CD4-positive, CD25-positive, alpha-beta regulatory T cell (primary cell): Measurements from ENCODE around the gene PODXL2. TPM values are rescaled to one million over a fixed set of nuclear protein-coding genes. Genes with fewer than 3 reads are reported as not detected.
"Not testable (repeated sequence)": the region's sequence is repeated elsewhere in the genome, so short reads cannot be mapped to it uniquely, and the experiment has no call there.

ENCODE experiments used
- ATAC-seq, 2 donors: fragments of 150-1000 bp; cut with Tn5 transposase; one replicate each; pipeline ENCODE4 v1.10.0; 2021; ENCODE audit warnings: low read depth in 2 of 2, moderate number of reproducible peaks in 2 of 2, moderate library complexity in 1 of 2
- DNase-seq, 3 donors: peaks; one replicate each; pipeline versions ENCODE4 v3.0.0 to v3.0.0-alpha.2; 2012 to 2022; ENCODE audit warnings: mixed read lengths in 1 of 3
- H3K27ac ChIP-seq: one replicate; pipeline ENCODE4 v1.7.0; 2013; ENCODE audit warnings: mild to moderate bottlenecking, low read length; ENCODE audit not compliant: insufficient read depth, poor library complexity, severe bottlenecking
- H3K27me3 ChIP-seq: one replicate; pipeline ENCODE4 v1.7.0; 2013; ENCODE audit warnings: low read length; ENCODE audit not compliant: control insufficient read depth, insufficient read depth
- H3K36me3 ChIP-seq: one replicate; pipeline ENCODE4 v1.7.0; 2013; ENCODE audit warnings: mild to moderate bottlenecking, low read length, moderate library complexity; ENCODE audit not compliant: control insufficient read depth, insufficient read depth
- H3K4me1 ChIP-seq: 2 replicates; pipeline ENCODE4 v1.7.0; 2013; ENCODE audit warnings: mild to moderate bottlenecking, low read length; ENCODE audit not compliant: insufficient read depth, control insufficient read depth, poor library complexity, severe bottlenecking
- H3K4me3 ChIP-seq: one replicate; pipeline ENCODE4 v1.7.0; 2013; ENCODE audit warnings: low read depth, mild to moderate bottlenecking, low read length, moderate library complexity
- H3K9me3 ChIP-seq, 2 experiments: 1 replicate in 1 of 2; 2 replicates in 1 of 2; pipeline ENCODE4 v1.7.0; 2013; ENCODE audit warnings: low read length in 2 of 2, mild to moderate bottlenecking in 1 of 2, moderate library complexity in 1 of 2; ENCODE audit not compliant: control insufficient read depth in 2 of 2
- H3K27ac Mint-ChIP-seq, 3 donors: one replicate each; pipeline ENCODE4 v1.8.0; 2020 to 2022; ENCODE audit warnings: mild to moderate bottlenecking in 3 of 3, mixed read lengths in 3 of 3, moderate library complexity in 2 of 3
- H3K27me3 Mint-ChIP-seq: one replicate; pipeline ENCODE4 v1.8.0; 2022; ENCODE audit warnings: mild to moderate bottlenecking, mixed read lengths
- H3K36me3 Mint-ChIP-seq: one replicate; pipeline ENCODE4 v1.8.0; 2020; ENCODE audit warnings: mixed read lengths
- H3K4me1 Mint-ChIP-seq, 4 donors: one replicate each; pipeline ENCODE4 v1.8.0; 2020 to 2022; ENCODE audit warnings: mixed read lengths in 4 of 4, mild to moderate bottlenecking in 1 of 4
- H3K4me3 Mint-ChIP-seq, 4 donors: one replicate each; pipeline ENCODE4 v1.8.0; 2020 to 2022; ENCODE audit warnings: mild to moderate bottlenecking in 4 of 4, mixed read lengths in 4 of 4, moderate library complexity in 3 of 4
- H3K9me3 Mint-ChIP-seq, 7 donors: one replicate each; pipeline ENCODE4 v1.8.0; 2020 to 2022; ENCODE audit warnings: mixed read lengths in 7 of 7, mild to moderate bottlenecking in 3 of 7, moderate library complexity in 2 of 7
- polyA plus RNA-seq, 4 donors: library from polyadenylated mRNA; unstranded; fragments of 300-500 nt; fragmentation: Illumina TruSeq; gene quantifications; one replicate each; pipeline ENCODE4 v1.2.3, GENCODE V29; 2021
- total RNA-seq: library from RNA; stranded (reverse); gene quantifications from one replicate; pipeline ENCODE4 v1.2.3, GENCODE V29; 2022

Gene PODXL2
- total and polyA plus RNA-seq, 5 donors from 2014 or later, result 0.87 to 3.1 (median 1.7) TPM

GRCh38 chr3:127682175-127682554 lies 53.2 kb downstream of the PODXL2 start:
- not testable (repeated sequence) for H3K27me3 ChIP-seq, H3K9me3 ChIP-seq, ATAC-seq, H3K4me1 ChIP-seq, H3K4me3 ChIP-seq, H3K9me3 Mint-ChIP-seq, H3K4me3 Mint-ChIP-seq, H3K27ac ChIP-seq, H3K36me3 Mint-ChIP-seq, H3K27me3 Mint-ChIP-seq, DNase-seq
- peaks cover 19% of the 10 kb centered on the region for H3K36me3 ChIP-seq
- Mint-ChIP-seq H3K27ac (peak overlapping the region in 1 of 3 donors; percentile 60), H3K4me1 (peaks cover 0 to 30% (median 8%) of the 10 kb centered on the region in 4 donors)

- DNase-seq, result no peak
- H3K9me3 Mint-ChIP-seq, result peaks cover 0 to 1% (median 0%) of the 10 kb centered on the region in 7 donors
- peak overlapping the region in 2 of 3 donors; percentile 54 to 60 for H3K27ac Mint-ChIP-seq
Observed at GRCh38 chr3:127682561-127682960, 53.6 kb downstream of the PODXL2 start.

GRCh38 chr3:127684871-127685707 lies 56.1 kb downstream of the PODXL2 start:
- no peak overlapping the region for H3K4me3 ChIP-seq
- H3K36me3 ChIP-seq, result no peaks in the 10 kb centered on the region
- H3K4me1 ChIP-seq, result peaks cover 4% of the 10 kb centered on the region
- no peak for DNase-seq
- H3K36me3 Mint-ChIP-seq, result no peaks in the 10 kb centered on the region
- peaks cover 0 to 18% (median 8%) of the 10 kb centered on the region in 4 donors for H3K4me1 Mint-ChIP-seq
- H3K27me3 ChIP-seq, result no peaks in the 10 kb centered on the region
- no peaks in the 10 kb centered on the region for H3K27me3 Mint-ChIP-seq
- ATAC-seq, result no peak
- no peak overlapping the region for H3K4me3 Mint-ChIP-seq
- no peak overlapping the region for H3K27ac ChIP-seq
- H3K9me3 ChIP-seq, result no peaks in the 10 kb centered on the region
- no peaks in the 10 kb centered on the region for H3K9me3 Mint-ChIP-seq
- no peak overlapping the region for H3K27ac Mint-ChIP-seq

More at GRCh38 chr3:127682561-127682960, 53.6 kb downstream of the PODXL2 start:
- peaks cover 4% of the 10 kb centered on the region for H3K4me1 ChIP-seq
- H3K27me3 Mint-ChIP-seq, result no peaks in the 10 kb centered on the region
- H3K36me3 ChIP-seq, result peaks cover 15% of the 10 kb centered on the region
- ATAC-seq, result no peak
- H3K27me3 ChIP-seq, result no peaks in the 10 kb centered on the region
- no peaks in the 10 kb centered on the region for H3K9me3 ChIP-seq
- no peak overlapping the region for H3K4me3 ChIP-seq
- H3K4me1 Mint-ChIP-seq, result peaks cover 0 to 28% (median 8%) of the 10 kb centered on the region in 4 donors
- H3K27ac ChIP-seq, result no peak overlapping the region
- H3K4me3 Mint-ChIP-seq, result no peak overlapping the region
- peaks cover 3% of the 10 kb centered on the region for H3K36me3 Mint-ChIP-seq

- no peak for ATAC-seq
- H3K4me3 Mint-ChIP-seq, result no peak overlapping the region
Observed at GRCh38 chr3:127685708-127686511, 56.9 kb downstream of the PODXL2 start.

GRCh38 chr3:127686512-127686894 lies 57.5 kb downstream of the PODXL2 start:
- no peak overlapping the region for H3K27ac ChIP-seq
- no peaks in the 10 kb centered on the region for H3K36me3 Mint-ChIP-seq

More at GRCh38 chr3:127685708-127686511, 56.9 kb downstream of the PODXL2 start:
- no peaks in the 10 kb centered on the region for H3K9me3 ChIP-seq
- no peaks in the 10 kb centered on the region for H3K36me3 ChIP-seq
- no peaks in the 10 kb centered on the region for H3K9me3 Mint-ChIP-seq
- no peak overlapping the region for H3K27ac Mint-ChIP-seq
- DNase-seq, result no peak
- H3K4me1 Mint-ChIP-seq, result peaks cover 0 to 18% (median 7%) of the 10 kb centered on the region in 4 donors
- H3K36me3 Mint-ChIP-seq, result no peaks in the 10 kb centered on the region
- H3K27me3 Mint-ChIP-seq, result no peaks in the 10 kb centered on the region
- no peak overlapping the region for H3K27ac ChIP-seq
- no peak overlapping the region for H3K4me3 ChIP-seq
- peaks cover 4% of the 10 kb centered on the region for H3K4me1 ChIP-seq
- no peaks in the 10 kb centered on the region for H3K27me3 ChIP-seq

GRCh38 chr3:127687228-127687737 lies 58.3 kb downstream of the PODXL2 start:
- Mint-ChIP-seq H3K4me1 (peaks cover 0 to 14% (median 4%) of the 10 kb centered on the region in 4 donors), H3K27me3 (no peaks in the 10 kb centered on the region), H3K27ac (no peak overlapping the region), H3K36me3 (no peaks in the 10 kb centered on the region), H3K4me3 (no peak overlapping the region), H3K9me3 (no peaks in the 10 kb centered on the region)
- H3K36me3 ChIP-seq, result no peaks in the 10 kb centered on the region
- no peaks in the 10 kb centered on the region for H3K27me3 ChIP-seq
- no peaks in the 10 kb centered on the region for H3K9me3 ChIP-seq
- ATAC-seq (no peak), DNase-seq (no peak)
- no peak overlapping the region for H3K27ac ChIP-seq
- peaks cover 4% of the 10 kb centered on the region for H3K4me1 ChIP-seq
- no peak overlapping the region for H3K4me3 ChIP-seq

More at GRCh38 chr3:127686512-127686894, 57.5 kb downstream of the PODXL2 start:
- H3K4me3 ChIP-seq, result no peak overlapping the region
- Mint-ChIP-seq H3K27me3 (no peaks in the 10 kb centered on the region), H3K27ac (no peak overlapping the region), H3K9me3 (no peaks in the 10 kb centered on the region), H3K4me3 (no peak overlapping the region), H3K4me1 (peaks cover 0 to 14% (median 4%) of the 10 kb centered on the region in 4 donors)
- no peaks in the 10 kb centered on the region for H3K27me3 ChIP-seq
- no peaks in the 10 kb centered on the region for H3K9me3 ChIP-seq
- no peaks in the 10 kb centered on the region for H3K36me3 ChIP-seq
- DNase-seq (no peak), ATAC-seq (no peak)
- H3K4me1 ChIP-seq, result peaks cover 4% of the 10 kb centered on the region

- H3K27me3 Mint-ChIP-seq, result no peaks in the 10 kb centered on the region
- peaks cover 0 to 14% (median 4%) of the 10 kb centered on the region in 4 donors for H3K4me1 Mint-ChIP-seq
- Histone ChIP-seq H3K27ac (no peak overlapping the region), H3K9me3 (no peaks in the 10 kb centered on the region), H3K4me1 (peaks cover 4% of the 10 kb centered on the region), H3K27me3 (no peaks in the 10 kb centered on the region), H3K4me3 (no peak overlapping the region), H3K36me3 (no peaks in the 10 kb centered on the region)
- no peak overlapping the region for H3K4me3 Mint-ChIP-seq
- peaks cover 0 to 1% (median 0%) of the 10 kb centered on the region in 7 donors for H3K9me3 Mint-ChIP-seq
- no peak for DNase-seq
- H3K36me3 Mint-ChIP-seq, result no peaks in the 10 kb centered on the region
- H3K27ac Mint-ChIP-seq, result no peak overlapping the region
- ATAC-seq, result no peak
Observed at GRCh38 chr3:127688022-127688415, 59.0 kb downstream of the PODXL2 start.
